Fibroblast of lung (primary cell): ENCODE data around the gene FABP6. TPM values are rescaled to one million over a fixed set of nuclear protein-coding genes. Genes with fewer than 3 reads are reported as not detected.

Experiments used
- DNase-seq, 2 donors: peaks; one replicate each; pipeline versions ENCODE4 v3.0.0 to v3.0.0-alpha.2; 2010; ENCODE audit warnings: low read depth in 2 of 2
- H2AFZ ChIP-seq: 2 replicates; pipeline ENCODE4 v1.5.1; 2012; ENCODE audit warnings: low read length, control low read depth, inconsistent platforms
- H3K27ac ChIP-seq: 2 replicates; pipeline ENCODE4 v1.5.1; 2011; ENCODE audit warnings: low read length, control low read depth; ENCODE audit not compliant: insufficient read depth
- H3K27me3 ChIP-seq: 2 replicates; pipeline ENCODE4 v1.5.1; 2011; ENCODE audit warnings: mild to moderate bottlenecking, low read length; ENCODE audit not compliant: control insufficient read depth, insufficient read depth
- H3K36me3 ChIP-seq: 2 replicates; pipeline ENCODE4 v1.5.1; 2011; ENCODE audit warnings: low read length; ENCODE audit not compliant: control insufficient read depth, insufficient read depth
- H3K4me1 ChIP-seq: 2 replicates; pipeline ENCODE4 v1.5.1; 2011; ENCODE audit warnings: low read length; ENCODE audit not compliant: control insufficient read depth, insufficient read depth; ENCODE audit errors: extremely low read depth
- H3K4me2 ChIP-seq: 2 replicates; pipeline ENCODE4 v1.5.1; 2011; ENCODE audit warnings: low read length, control low read depth; ENCODE audit not compliant: insufficient read depth; ENCODE audit errors: extremely low read depth
- H3K4me3 ChIP-seq, 4 experiments: fragments of 200-600 bp in 1 of 4; sonication (generic) in 1 of 4; replicated peaks in 1 of 4; 2 replicates each; pipeline ENCODE4 v1.5.1; 2011 to 2016; ENCODE audit warnings: low read length in 4 of 4, low read depth in 3 of 4, mild to moderate bottlenecking in 3 of 4, control low read depth in 2 of 4, inconsistent platforms in 1 of 4, mixed read lengths in 1 of 4; ENCODE audit not compliant: insufficient read depth in 1 of 4; ENCODE audit errors: control extremely low read depth in 1 of 4
- H3K79me2 ChIP-seq: 2 replicates; pipeline ENCODE4 v1.5.1; 2012; ENCODE audit warnings: mild to moderate bottlenecking, low read length, inconsistent platforms; ENCODE audit not compliant: control insufficient read depth, insufficient read depth
- H3K9ac ChIP-seq: 2 replicates; pipeline ENCODE4 v1.5.1; 2011; ENCODE audit warnings: mild to moderate bottlenecking, low read length, control low read depth; ENCODE audit not compliant: insufficient read depth
- H3K9me3 ChIP-seq: 2 replicates; pipeline ENCODE4 v1.5.1; 2012; ENCODE audit warnings: low read depth, low read length; ENCODE audit not compliant: control insufficient read depth, insufficient read depth
- H4K20me1 ChIP-seq: 2 replicates; pipeline ENCODE4 v1.5.1; 2011; ENCODE audit warnings: low read length; ENCODE audit not compliant: control insufficient read depth, insufficient read depth; ENCODE audit errors: extremely low read depth
- EZH2 ChIP-seq: IDR thresholded peaks from 2 replicates; pipeline ENCODE4 v1.5.1; 2012; ENCODE audit warnings: low read length, control low read depth, mild to moderate bottlenecking; ENCODE audit errors: missing control alignments
- polyA minus RNA-seq: library from RNA; depleted of rRNA, polyadenylated mRNA; stranded (reverse); fragments of >200 nt; gene quantifications from 2 replicates; pipeline ENCODE4 v1.2.3, GENCODE V29; 2011; ENCODE audit warnings: low replicate concordance
- polyA plus RNA-seq, 2 donors: library from polyadenylated mRNA; depleted of rRNA in 1 of 2; stranded (reverse) in 1 of 2; unstranded in 1 of 2; fragments of >200 nt; gene quantifications; 2 replicates each; pipeline ENCODE4 v1.2.1, GENCODE V29; 2011 to 2012; ENCODE audit warnings: missing spikeins in 1 of 2
- total RNA-seq: library from RNA; depleted of rRNA; stranded (reverse); fragments of >200 nt; gene quantifications from 2 replicates; pipeline ENCODE4 v1.2.1, GENCODE V29; 2014
- TF ChIP-seq, protein P1 (sequence below), 2 donors: IDR thresholded peaks in 1 of 2; conservative IDR thresholded peaks in 1 of 2; 1 replicate in 1 of 2; 2 replicates in 1 of 2; pipeline ENCODE4 v1.5.1; 2011 to 2012; ENCODE audit warnings: low read length in 2 of 2, control low read depth in 1 of 2, inconsistent platforms in 1 of 2, low read depth in 1 of 2, mild to moderate bottlenecking in 1 of 2

FABP6 gene, protein sequence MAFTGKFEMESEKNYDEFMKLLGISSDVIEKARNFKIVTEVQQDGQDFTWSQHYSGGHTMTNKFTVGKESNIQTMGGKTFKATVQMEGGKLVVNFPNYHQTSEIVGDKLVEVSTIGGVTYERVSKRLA
- total RNA-seq = not detected in 2 replicates
- polyA plus RNA-seq = not detected in 2 replicates
- not detected in 2 replicates for polyA plus RNA-seq (2012)
- polyA minus RNA-seq = not detected in 2 replicates

DNA sequence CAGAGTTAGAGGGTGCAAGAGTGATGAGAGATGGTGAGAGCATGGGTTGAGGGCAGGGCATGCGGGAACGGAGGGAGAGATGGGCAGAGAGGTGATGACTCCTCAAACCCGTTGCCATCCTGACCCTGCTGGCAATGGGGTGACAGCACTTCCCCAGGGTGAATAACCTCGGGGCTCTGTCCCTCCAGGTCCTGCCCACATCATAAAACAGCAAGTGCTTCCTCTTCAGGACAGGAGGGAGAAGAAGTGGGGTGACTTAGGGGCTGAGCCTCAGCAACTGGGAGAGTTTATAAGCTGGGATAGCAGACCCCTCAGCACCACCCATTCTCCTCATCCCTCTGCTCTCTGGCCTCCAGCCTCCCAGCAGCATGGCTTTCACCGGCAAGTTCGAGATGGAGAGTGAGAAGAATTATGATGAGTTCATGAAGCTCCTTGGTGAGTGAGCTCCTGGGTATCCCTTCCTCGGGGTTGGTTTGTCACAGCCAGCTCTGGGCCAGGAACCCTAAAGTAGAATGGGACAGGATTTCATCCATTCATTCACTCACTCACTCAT lies at the start of gene FABP6:
Gene FABP6, plus strand, starts transcription at position 317 of the 553 bp plus-strand sequence. Its CDS starts 52 bp downstream, at position 369.
- Histone ChIP-seq H3K4me1 (no peaks in the 10 kb centered on the region), H3K27me3 (no peaks in the 10 kb centered on the region), H4K20me1 (no peaks in the 10 kb centered on the region), H3K27ac (no peak within 1 kb of the TSS), H3K36me3 (no peaks in the 10 kb centered on the region), H3K4me2 (no peak within 1 kb of the TSS), H3K9me3 (no peaks in the 10 kb centered on the region), H2AFZ (no peak within 1 kb of the TSS), H3K4me3 (no peak within 1 kb of the TSS), H3K79me2 (no peaks in the 10 kb centered on the region), H3K9ac (no peak within 1 kb of the TSS)
- TF ChIP-seq EZH2 = no peak
- TF ChIP-seq, protein P1, sequence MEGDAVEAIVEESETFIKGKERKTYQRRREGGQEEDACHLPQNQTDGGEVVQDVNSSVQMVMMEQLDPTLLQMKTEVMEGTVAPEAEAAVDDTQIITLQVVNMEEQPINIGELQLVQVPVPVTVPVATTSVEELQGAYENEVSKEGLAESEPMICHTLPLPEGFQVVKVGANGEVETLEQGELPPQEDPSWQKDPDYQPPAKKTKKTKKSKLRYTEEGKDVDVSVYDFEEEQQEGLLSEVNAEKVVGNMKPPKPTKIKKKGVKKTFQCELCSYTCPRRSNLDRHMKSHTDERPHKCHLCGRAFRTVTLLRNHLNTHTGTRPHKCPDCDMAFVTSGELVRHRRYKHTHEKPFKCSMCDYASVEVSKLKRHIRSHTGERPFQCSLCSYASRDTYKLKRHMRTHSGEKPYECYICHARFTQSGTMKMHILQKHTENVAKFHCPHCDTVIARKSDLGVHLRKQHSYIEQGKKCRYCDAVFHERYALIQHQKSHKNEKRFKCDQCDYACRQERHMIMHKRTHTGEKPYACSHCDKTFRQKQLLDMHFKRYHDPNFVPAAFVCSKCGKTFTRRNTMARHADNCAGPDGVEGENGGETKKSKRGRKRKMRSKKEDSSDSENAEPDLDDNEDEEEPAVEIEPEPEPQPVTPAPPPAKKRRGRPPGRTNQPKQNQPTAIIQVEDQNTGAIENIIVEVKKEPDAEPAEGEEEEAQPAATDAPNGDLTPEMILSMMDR (conservative IDR thresholded peaks at IDR 0.05 in 1 of 2, IDR thresholded peaks at IDR 0.05 in 1 of 2; ENCODE audit: low read depth in 1 of 2, low read length in 2 of 2) = no peak
- no peak for DNase-seq

DNA sequence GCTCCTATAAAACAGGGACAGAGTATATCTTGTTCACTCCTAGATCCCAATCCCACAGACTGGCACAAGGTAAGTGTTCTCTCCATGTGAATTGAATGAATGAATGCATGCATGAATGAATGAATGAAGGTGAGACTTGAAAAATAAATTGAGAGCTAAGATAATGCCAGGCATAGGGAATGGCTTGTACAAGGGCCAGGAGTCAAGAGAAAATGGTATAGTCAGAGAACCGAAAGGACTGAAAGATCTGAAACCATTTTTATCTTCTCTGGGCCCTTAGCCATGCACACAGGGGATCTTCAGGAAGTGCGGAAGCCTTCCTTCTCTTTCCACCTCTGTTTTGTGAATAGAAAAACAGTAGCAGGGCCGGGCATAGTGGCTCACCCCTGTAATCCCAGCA lies 48.4 kb upstream of the FABP6 start:
- H3K36me3 ChIP-seq = no peaks in the 10 kb centered on the region
- H2AFZ ChIP-seq = no peak overlapping the region
- H3K27me3 ChIP-seq = no peaks in the 10 kb centered on the region
- no peaks in the 10 kb centered on the region for H3K9me3 ChIP-seq
- no peaks in the 10 kb centered on the region for H4K20me1 ChIP-seq
- no peak overlapping the region for H3K27ac ChIP-seq
- DNase-seq = no peak
- peaks cover under 1% of the 10 kb centered on the region for H3K4me1 ChIP-seq
- no peaks in the 10 kb centered on the region for H3K79me2 ChIP-seq
- H3K9ac ChIP-seq = no peak overlapping the region
- TF ChIP-seq, protein P1 (conservative IDR thresholded peaks at IDR 0.05 in 1 of 2, IDR thresholded peaks at IDR 0.05 in 1 of 2; ENCODE audit: low read depth in 1 of 2, low read length in 2 of 2) = no peak
- no peak for TF ChIP-seq EZH2
- H3K4me2 ChIP-seq = no peak overlapping the region
- no peak overlapping the region for H3K4me3 ChIP-seq

DNA sequence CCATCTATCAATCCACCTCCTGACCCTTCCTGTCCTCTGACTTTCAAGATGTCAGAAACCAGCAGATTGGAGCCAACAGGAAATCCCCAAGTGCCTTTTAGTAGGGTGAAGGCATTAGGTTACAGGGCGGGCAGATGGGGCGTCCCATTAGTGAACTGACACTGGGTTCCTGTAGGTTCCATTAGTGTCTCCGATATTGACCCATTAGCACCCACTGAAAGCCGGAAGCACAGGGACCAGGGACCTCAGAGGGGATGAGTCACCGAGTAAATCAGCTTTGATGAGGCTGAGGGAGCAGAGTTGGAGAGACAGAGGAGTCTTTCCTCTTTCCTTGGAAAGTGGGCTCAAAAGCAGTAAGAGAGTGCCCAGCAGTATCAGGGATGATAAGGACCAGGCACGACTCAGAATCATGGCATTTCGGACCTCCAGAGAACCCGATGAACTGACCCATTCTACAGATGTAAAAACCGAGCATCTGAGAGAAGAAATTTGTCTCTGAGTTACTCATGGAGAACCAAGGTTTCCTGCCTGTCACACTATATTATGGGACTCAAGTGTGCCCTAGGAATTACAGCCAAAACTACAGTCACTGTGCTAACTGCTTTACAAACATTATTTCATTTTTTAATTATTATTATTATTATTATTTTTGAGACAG lies 47.2 kb upstream of the FABP6 start:
- Histone ChIP-seq H3K79me2 (no peaks in the 10 kb centered on the region), H2AFZ (no peak overlapping the region), H3K4me1 (no peaks in the 10 kb centered on the region), H3K36me3 (no peaks in the 10 kb centered on the region), H3K27me3 (no peaks in the 10 kb centered on the region), H3K9me3 (no peaks in the 10 kb centered on the region), H3K27ac (no peak overlapping the region), H3K4me3 (no peak overlapping the region), H3K9ac (no peak overlapping the region), H4K20me1 (no peaks in the 10 kb centered on the region), H3K4me2 (no peak overlapping the region)
- DNase-seq = peak in 1 of 2 donors; percentile 30
- TF ChIP-seq EZH2 = no peak
- TF ChIP-seq, protein P1 (conservative IDR thresholded peaks at IDR 0.05 in 1 of 2, IDR thresholded peaks at IDR 0.05 in 1 of 2; ENCODE audit: low read depth in 1 of 2, low read length in 2 of 2) = no peak
